ENCODE results near the gene TYK2. TPM values are rescaled to one million over a fixed set of nuclear protein-coding genes. Genes with fewer than 3 reads are reported as not detected.
"Not testable (repeated sequence)": the region's sequence is repeated elsewhere in the genome, so short reads cannot be mapped to it uniquely, and the experiment has no call there.

Gene TYK2
- total RNA-seq, 1 experiment from 2014 or later = 66.4 TPM

GRCh38 chr19:10384580-10384979 is 4.2 kb upstream of the TYK2 start (continued):
- TF ChIP-seq PRDM15 (CRISPR knock-in tag; IDR thresholded peaks at IDR 0.05) (no peak), ZNF219 (CRISPR knock-in tag; IDR thresholded peaks at IDR 0.05; ENCODE audit: borderline replicate concordance) (no peak), NFYB (CRISPR knock-in tag; conservative IDR thresholded peaks at IDR 0.05; ENCODE audit: low read depth) (no peak), FOXP1 (CRISPR knock-in tag; IDR thresholded peaks at IDR 0.05; ENCODE audit: borderline replicate concordance) (no peak), ELF4 (CRISPR knock-in tag; IDR thresholded peaks at IDR 0.05; ENCODE audit: low read depth) (no peak), ZNF396 (CRISPR knock-in tag; IDR thresholded peaks at IDR 0.05; ENCODE audit: borderline replicate concordance) (no peak), ZNF317 (CRISPR knock-in tag; IDR thresholded peaks at IDR 0.05; ENCODE audit: borderline replicate concordance, low read depth) (no peak), NR1H2 (CRISPR knock-in tag; IDR thresholded peaks at IDR 0.05) (no peak), GTF2I (CRISPR knock-in tag; conservative IDR thresholded peaks at IDR 0.05) (no peak), NR3C1 (CRISPR knock-in tag; conservative IDR thresholded peaks at IDR 0.05; ENCODE audit: low read depth) (no peak), ESRRA (CRISPR knock-in tag; IDR thresholded peaks at IDR 0.05; ENCODE audit: borderline replicate concordance) (no peak), GRHL2 (CRISPR knock-in tag; IDR thresholded peaks at IDR 0.05; ENCODE audit: insufficient replicate concordance, severe bottlenecking) (no peak), CREM (CRISPR knock-in tag; IDR thresholded peaks at IDR 0.05) (no peak), CDX4 (CRISPR knock-in tag; IDR thresholded peaks at IDR 0.05; ENCODE audit: borderline replicate concordance) (no peak)

- not testable (repeated sequence) for H3K4me1 Mint-ChIP-seq; H3K27ac Mint-ChIP-seq; H3K9me3 Mint-ChIP-seq; H3K36me3 Mint-ChIP-seq; H3K27me3 Mint-ChIP-seq (ENCODE audit: low read depth); ATAC-seq; H3K4me3 Mint-ChIP-seq; DNase-seq (ENCODE audit: low spot score)
- ChIA-PET CTCF (interaction anchor here (1.1 to 7.0 kb wide), 2 partner anchors 114 to 124 kb away, joined by 3 to 149 read pairs; no protein-coding TSS in a partner anchor), POLR2A (interaction anchor here (0.6 kb wide), 1 partner anchor 49 kb away, joined by 3 read pairs; no protein-coding TSS in a partner anchor)
Observed at GRCh38 chr19:10383223-10383499, 2.8 kb upstream of the TYK2 start.

- H3K27ac Mint-ChIP-seq = peak overlapping the region; percentile 97; the same call in 1 of the 2 replicates
Observed at GRCh38 chr19:10379880-10380312, 476 bp downstream of the TYK2 start.

More at GRCh38 chr19:10379880-10380312, 476 bp downstream of the TYK2 start:
- H3K4me3 Mint-ChIP-seq = peak overlapping the region; percentile 88
- peaks cover 3% of the 10 kb centered on the region; the same call in 1 of the 2 replicates for H3K27me3 Mint-ChIP-seq (ENCODE audit: low read depth)
- H3K9me3 Mint-ChIP-seq = no peaks in the 10 kb centered on the region
- no peak for TF ChIP-seq E2F1 (CRISPR knock-in tag; IDR thresholded peaks at IDR 0.05)
- TF ChIP-seq PRDM15 (CRISPR knock-in tag; IDR thresholded peaks at IDR 0.05) = no peak
- no peak for TF ChIP-seq ESRRA (CRISPR knock-in tag; IDR thresholded peaks at IDR 0.05; ENCODE audit: borderline replicate concordance)
- H3K36me3 Mint-ChIP-seq = peaks cover 11% of the 10 kb centered on the region
- POLR2A ChIA-PET = interaction anchor here (0.6 to 1.9 kb wide), 12 partner anchors 9 to 393 kb away, joined by 3 to 11 read pairs (median 4); partner anchors contain the start of genes CDC37, ICAM1 and ICAM5
- ATAC-seq (no peak), DNase-seq (ENCODE audit: low spot score) (no peak)
- CTCF ChIA-PET = interaction anchor here (0.6 to 4.4 kb wide), 19 partner anchors 9 to 130 kb away, joined by 3 to 55 read pairs (median 4); partner anchors contain the start of genes CDC37, ICAM1, ICAM4 and ICAM5
- peaks cover 9% of the 10 kb centered on the region for H3K4me1 Mint-ChIP-seq
